A549 (cell line): Measurements from ENCODE around the gene KCNJ1.

ENCODE experiments used
- CHD4 ChIP-seq: fragments of 200-600 bp; sonication (generic); IDR thresholded peaks from 2 replicates; pipeline ENCODE4 v1.6.1; 2016; ENCODE audit warnings: antibody characterized with exemption, mild to moderate bottlenecking, borderline replicate concordance
- CTCF ChIP-seq: fragments of >200 bp; sonication (Bioruptor Twin); formaldehyde crosslinking; IDR thresholded peaks from 3 replicates; pipeline ENCODE4 v1.5.1; 2016
- HOXA7 ChIP-seq: fragments of 250-450 bp; sonication (Bioruptor Pico); IDR thresholded peaks from 2 replicates; pipeline ENCODE4 v1.5.0; 2020; ENCODE audit warnings: mild to moderate bottlenecking, moderate library complexity

DNA sequence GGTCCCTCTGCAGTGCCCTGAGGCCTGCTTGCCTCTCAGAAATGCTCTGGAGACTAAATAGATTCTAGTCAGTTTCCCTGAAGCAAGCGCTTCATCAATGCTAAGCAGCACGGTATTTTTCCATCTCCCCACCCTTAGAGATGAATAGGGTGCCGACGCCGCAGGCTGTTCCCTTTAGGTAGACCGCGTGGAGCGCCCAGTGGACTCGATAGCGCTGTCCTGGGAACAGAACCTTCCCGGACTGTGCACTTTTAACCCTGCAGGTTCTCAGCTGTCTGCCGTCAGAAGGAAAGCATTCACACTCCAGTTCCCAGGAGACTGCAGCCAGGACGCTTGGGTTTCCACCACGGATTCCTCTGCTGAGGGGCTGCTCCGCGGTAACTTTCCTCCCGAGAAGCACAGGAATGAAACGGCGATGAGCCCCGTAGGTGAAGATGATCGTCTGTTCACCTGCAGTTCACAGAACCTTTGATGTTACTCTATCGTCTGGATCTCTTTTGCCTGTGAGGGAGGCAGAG is 9.1 kb upstream of the KCNJ1 start:
- TF ChIP-seq CHD4, result no peak
- no peak for TF ChIP-seq HOXA7 (CRISPR knock-in tag)
- no peak for TF ChIP-seq CTCF
